Mesendoderm (in vitro differentiated cells): Measurements from ENCODE around the gene CSNK1A1.

Experiments
- DNase-seq: peaks from one replicate; pipeline ENCODE4 v3.0.0; 2013
- H2AK5ac ChIP-seq: 2 replicates; pipeline ENCODE4 v1.6.1; 2013; ENCODE audit warnings: low read length, inconsistent platforms
- H2BK120ac ChIP-seq: 2 replicates; pipeline ENCODE4 v1.6.1; 2013; ENCODE audit warnings: low read depth, mild to moderate bottlenecking, low read length, moderate library complexity, mixed read lengths
- H2BK15ac ChIP-seq: replicated peaks from 2 replicates; pipeline ENCODE4 v1.6.1; 2013; ENCODE audit warnings: low read depth, mild to moderate bottlenecking, moderate library complexity
- H2BK5ac ChIP-seq: 2 replicates; pipeline ENCODE4 v1.6.1; 2013; ENCODE audit warnings: low read length, inconsistent platforms
- H3K18ac ChIP-seq: 2 replicates; pipeline ENCODE4 v1.6.1; 2013; ENCODE audit warnings: mild to moderate bottlenecking, low read length, mixed read lengths
- H3K23ac ChIP-seq: one replicate; pipeline ENCODE4 v1.6.1; 2013; ENCODE audit warnings: low read length
- H3K27ac ChIP-seq: 2 replicates; pipeline ENCODE4 v1.5.1; 2013; ENCODE audit warnings: low read depth, mild to moderate bottlenecking, inconsistent platforms, low read length, moderate library complexity
- H3K27me3 ChIP-seq: 2 replicates; pipeline ENCODE4 v1.6.1; 2013; ENCODE audit warnings: low read length, control low read depth, mild to moderate bottlenecking, inconsistent platforms; ENCODE audit not compliant: insufficient read depth, poor library complexity
- H3K36me3 ChIP-seq: 2 replicates; pipeline ENCODE4 v1.6.1; 2013; ENCODE audit warnings: low read length, inconsistent platforms; ENCODE audit not compliant: control insufficient read depth, insufficient read depth
- H3K4ac ChIP-seq: one replicate; pipeline ENCODE4 v1.6.1; 2013; ENCODE audit warnings: low read depth, mild to moderate bottlenecking, low read length, moderate library complexity
- H3K4me1 ChIP-seq: 2 replicates; pipeline ENCODE4 v1.6.1; 2013; ENCODE audit warnings: low read depth, low read length, inconsistent platforms; ENCODE audit not compliant: control insufficient read depth
- H3K4me2 ChIP-seq: 2 replicates; pipeline ENCODE4 v1.6.1; 2013; ENCODE audit warnings: low read length
- H3K4me3 ChIP-seq: 2 replicates; pipeline ENCODE4 v1.5.1; 2013; ENCODE audit warnings: mild to moderate bottlenecking, low read length
- H3K56ac ChIP-seq: one replicate; pipeline ENCODE4 v1.6.1; 2013; ENCODE audit warnings: low read length
- H3K79me1 ChIP-seq: 2 replicates; pipeline ENCODE4 v1.6.1; 2013; ENCODE audit warnings: low read length, inconsistent platforms
- H3K79me2 ChIP-seq: 2 replicates; pipeline ENCODE4 v1.6.1; 2013; ENCODE audit warnings: mild to moderate bottlenecking, low read length; ENCODE audit not compliant: control insufficient read depth, insufficient read depth
- H3K9ac ChIP-seq: 2 replicates; pipeline ENCODE4 v1.6.1; 2013; ENCODE audit warnings: low read length, inconsistent platforms
- H4K5ac ChIP-seq: one replicate; pipeline ENCODE4 v1.6.1; 2013; ENCODE audit warnings: low read length
- H4K8ac ChIP-seq: one replicate; pipeline ENCODE4 v1.6.1; 2013; ENCODE audit warnings: low read depth, mild to moderate bottlenecking, control low read depth, low read length, moderate library complexity
- WGBS: extraction: QIAGEN DNeasy Blood & Tissue Kit; methylation state at CpG from one replicate; pipeline ENCODE4 v1.1.7; 2013; ENCODE audit warnings: low lambda C conversion rate, missing lambda C conversion rate; ENCODE audit not compliant: insufficient coverage; ENCODE audit errors: extremely low coverage; 5-methylcytosine and 5-hydroxymethylcytosine counted together

Gene CSNK1A1

GRCh38 chr5:149488645-149489306, 62.5 kb downstream of the CSNK1A1 start:
- Histone ChIP-seq H2BK120ac (no peak overlapping the region), H4K8ac (no peak overlapping the region), H3K23ac (no peak overlapping the region), H3K79me2 (no peaks in the 10 kb centered on the region), H3K56ac (no peak overlapping the region), H3K4ac (no peak overlapping the region), H3K4me1 (no peaks in the 10 kb centered on the region), H3K27me3 (no peaks in the 10 kb centered on the region), H2BK15ac (no peak overlapping the region), H3K18ac (no peak overlapping the region), H2AK5ac (no peak overlapping the region), H3K9ac (no peak overlapping the region), H2BK5ac (no peak overlapping the region), H3K4me2 (no peak overlapping the region), H3K36me3 (no peaks in the 10 kb centered on the region), H3K79me1 (no peaks in the 10 kb centered on the region), H4K5ac (no peak overlapping the region), H3K4me3 (no peak overlapping the region), H3K27ac (no peak overlapping the region)
- DNase-seq = no peak
- WGBS = no CpG with 5 or more reads among the region's 19 CpGs

GRCh38 chr5:149487672-149488071, 63.6 kb downstream of the CSNK1A1 start:
- no peak overlapping the region for H2AK5ac ChIP-seq
- no CpG with 5 or more reads among the region's 2 CpGs for WGBS
- H3K4me3 ChIP-seq = no peak overlapping the region
- no peak overlapping the region for H3K18ac ChIP-seq
- no peak for DNase-seq
- no peak overlapping the region for H2BK120ac ChIP-seq
- H3K4me2 ChIP-seq = no peak overlapping the region
- H3K23ac ChIP-seq = no peak overlapping the region
- no peaks in the 10 kb centered on the region for H3K79me2 ChIP-seq
- no peak overlapping the region for H3K27ac ChIP-seq
- H3K27me3 ChIP-seq = no peaks in the 10 kb centered on the region
- H3K4ac ChIP-seq = no peak overlapping the region
- no peak overlapping the region for H4K8ac ChIP-seq
- H3K36me3 ChIP-seq = no peaks in the 10 kb centered on the region
- H3K4me1 ChIP-seq = no peaks in the 10 kb centered on the region
- H2BK5ac ChIP-seq = no peak overlapping the region
- no peaks in the 10 kb centered on the region for H3K79me1 ChIP-seq
- no peak overlapping the region for H2BK15ac ChIP-seq
- H3K56ac ChIP-seq = no peak overlapping the region
- H3K9ac ChIP-seq = no peak overlapping the region
- no peak overlapping the region for H4K5ac ChIP-seq

GRCh38 chr5:149486726-149487635, 64.3 kb downstream of the CSNK1A1 start:
- H2BK120ac ChIP-seq = no peak overlapping the region
- DNase-seq = peak; percentile 68
- H3K36me3 ChIP-seq = no peaks in the 10 kb centered on the region

GRCh38 chr5:149485655-149486615, 65.3 kb downstream of the CSNK1A1 start:
- H3K18ac ChIP-seq = no peak overlapping the region
- DNase-seq = peak; percentile 71
- H2BK5ac ChIP-seq = no peak overlapping the region
- no peak overlapping the region for H2BK120ac ChIP-seq
- no peak overlapping the region for H3K56ac ChIP-seq
- H3K23ac ChIP-seq = no peak overlapping the region
- no CpG with 5 or more reads among the region's 2 CpGs for WGBS
- no peak overlapping the region for H3K4ac ChIP-seq
- H3K4me1 ChIP-seq = no peaks in the 10 kb centered on the region
- H2AK5ac ChIP-seq = no peak overlapping the region
- H3K4me3 ChIP-seq = no peak overlapping the region
- no peak overlapping the region for H4K5ac ChIP-seq
- no peaks in the 10 kb centered on the region for H3K27me3 ChIP-seq
- no peak overlapping the region for H3K4me2 ChIP-seq
- H3K79me1 ChIP-seq = no peaks in the 10 kb centered on the region
- no peak overlapping the region for H4K8ac ChIP-seq
- H2BK15ac ChIP-seq = no peak overlapping the region
- H3K9ac ChIP-seq = no peak overlapping the region
- H3K27ac ChIP-seq = no peak overlapping the region
- H3K36me3 ChIP-seq = no peaks in the 10 kb centered on the region
- H3K79me2 ChIP-seq = no peaks in the 10 kb centered on the region

More at GRCh38 chr5:149486726-149487635, 64.3 kb downstream of the CSNK1A1 start:
- Histone ChIP-seq H3K27ac (no peak overlapping the region), H2AK5ac (no peak overlapping the region), H3K4me2 (no peak overlapping the region), H4K5ac (no peak overlapping the region), H3K4me3 (no peak overlapping the region), H2BK5ac (no peak overlapping the region), H2BK15ac (no peak overlapping the region), H4K8ac (no peak overlapping the region), H3K18ac (no peak overlapping the region), H3K4ac (peak overlapping the region; percentile 44), H3K23ac (no peak overlapping the region), H3K79me2 (no peaks in the 10 kb centered on the region), H3K9ac (no peak overlapping the region), H3K27me3 (no peaks in the 10 kb centered on the region), H3K56ac (no peak overlapping the region), H3K4me1 (no peaks in the 10 kb centered on the region), H3K79me1 (no peaks in the 10 kb centered on the region)
- no CpG with 5 or more reads among the region's 5 CpGs for WGBS

GRCh38 chr5:149481485-149481884, 69.8 kb downstream of the CSNK1A1 start:
- no peaks in the 10 kb centered on the region for H3K27me3 ChIP-seq
- no peak overlapping the region for H3K18ac ChIP-seq
- H2BK15ac ChIP-seq = no peak overlapping the region
- H2BK5ac ChIP-seq = no peak overlapping the region
- no peaks in the 10 kb centered on the region for H3K4me1 ChIP-seq
- H3K4ac ChIP-seq = no peak overlapping the region
- no peak overlapping the region for H3K4me3 ChIP-seq
- no peak overlapping the region for H3K4me2 ChIP-seq
- no peak overlapping the region for H2BK120ac ChIP-seq
- no peak overlapping the region for H3K56ac ChIP-seq
- no peak overlapping the region for H2AK5ac ChIP-seq
- DNase-seq = no peak
- no peak overlapping the region for H4K5ac ChIP-seq
- H3K79me2 ChIP-seq = no peaks in the 10 kb centered on the region
- no CpG with 5 or more reads among the region's 4 CpGs for WGBS
- H3K27ac ChIP-seq = no peak overlapping the region
- H3K36me3 ChIP-seq = no peaks in the 10 kb centered on the region
- no peak overlapping the region for H3K9ac ChIP-seq
- H4K8ac ChIP-seq = no peak overlapping the region
- H3K79me1 ChIP-seq = no peaks in the 10 kb centered on the region
- H3K23ac ChIP-seq = no peak overlapping the region
